ENCODE results near the gene SLC22A31. TPM values are rescaled to one million over a fixed set of nuclear protein-coding genes. Genes with fewer than 3 reads are reported as not detected.
"Not testable (repeated sequence)": the region's sequence is repeated elsewhere in the genome, so short reads cannot be mapped to it uniquely, and the experiment has no call there.

Gene SLC22A31
- 1 to 10 TPM in 1 of 2 donors, under 1 TPM in 1; 0.53 to 1.2 TPM for total RNA-seq

DNA sequence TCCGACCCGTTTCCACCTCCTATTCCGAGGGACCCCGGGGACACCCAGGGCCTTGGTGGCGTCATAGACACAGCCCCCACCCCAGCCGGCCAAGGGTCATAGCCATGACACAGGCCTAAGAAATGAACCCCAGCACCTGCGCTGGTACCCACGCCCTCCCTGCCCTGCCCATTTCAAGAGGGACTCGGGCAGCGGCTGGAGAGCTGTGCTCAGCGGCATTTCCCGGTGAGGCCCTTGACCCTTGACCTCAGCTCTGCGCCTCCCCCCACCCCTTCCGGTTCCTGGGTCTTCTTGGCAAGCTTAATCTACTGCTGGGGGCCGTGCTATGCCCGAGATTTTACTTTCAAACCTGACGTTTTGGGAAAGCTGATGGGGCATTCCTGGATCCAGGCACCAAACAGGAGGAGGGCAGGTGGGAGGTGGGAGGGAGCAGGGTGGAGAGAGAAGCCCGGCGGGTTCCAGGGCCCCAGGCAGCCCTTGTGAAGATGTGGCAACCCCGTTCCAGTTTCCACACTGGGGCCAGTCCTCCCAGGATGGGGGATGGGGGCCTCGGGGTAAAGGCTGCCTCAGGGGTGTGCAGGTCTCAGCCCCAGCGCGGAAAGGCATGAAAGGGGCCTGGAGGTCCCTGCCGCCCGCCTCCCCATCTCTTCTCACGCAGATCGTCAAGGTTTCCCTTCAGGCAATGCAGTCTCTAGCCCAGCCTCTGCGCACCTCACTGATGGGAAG lies at the start of gene SLC22A31:
Gene SLC22A31 (minus strand): TSS at position 414 of the 726 bp plus-strand sequence. CDS start 36 bp downstream, at position 378.
- H3K27ac Mint-ChIP-seq, result no peak within 1 kb of the TSS
- H3K27me3 Mint-ChIP-seq, result peaks cover 20 to 27% of the 10 kb centered on the region in 2 donors
- H3K4me1 Mint-ChIP-seq (ENCODE audit: low read depth in 2 of 2), result peaks cover 6 to 8% of the 10 kb centered on the region in 2 donors
- no peaks in the 10 kb centered on the region for H3K9me3 Mint-ChIP-seq
- no peak within 1 kb of the TSS for H3K4me3 Mint-ChIP-seq
- ATAC-seq, result no peak
- peaks cover 7% of the 10 kb centered on the region for H3K36me3 Mint-ChIP-seq
- no peak for DNase-seq (ENCODE audit: low spot score)

GRCh38 chr16:89248196-89248982 lies 48.1 kb upstream of the SLC22A31 start:
- H3K36me3 Mint-ChIP-seq, result peaks cover 10% of the 10 kb centered on the region
- peaks cover 11 to 12% of the 10 kb centered on the region in 2 donors for H3K4me1 Mint-ChIP-seq (ENCODE audit: low read depth in 2 of 2)
- H3K27me3 Mint-ChIP-seq, result peaks cover 0 to 7% of the 10 kb centered on the region in 2 donors
- no peak overlapping the region for H3K27ac Mint-ChIP-seq
- H3K4me3 Mint-ChIP-seq, result peak overlapping the region; percentile 61
- DNase-seq (ENCODE audit: low spot score) (no peak), ATAC-seq (no peak)
- peaks cover 3% of the 10 kb centered on the region for H3K9me3 Mint-ChIP-seq

DNA sequence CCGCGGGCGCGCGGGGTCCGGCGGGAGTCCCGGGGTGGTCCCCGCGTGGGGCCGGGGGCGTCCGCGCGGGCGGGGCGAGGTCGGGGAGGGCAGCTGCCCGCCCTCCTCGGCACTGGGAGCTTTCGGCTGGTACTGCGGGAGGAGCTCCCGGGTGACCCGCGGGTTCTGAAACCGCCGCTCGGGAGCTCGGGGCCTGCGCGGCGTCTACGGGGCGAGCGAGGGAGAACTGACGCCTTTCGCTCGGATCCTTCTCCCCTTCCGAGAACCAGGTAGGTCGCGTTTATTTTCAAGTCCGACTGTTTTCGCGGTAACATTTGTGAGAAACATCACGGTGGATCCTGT lies 47.4 kb upstream of the SLC22A31 start:
- H3K4me3 Mint-ChIP-seq, result peak overlapping the region; percentile 61
- peaks cover 10% of the 10 kb centered on the region for H3K36me3 Mint-ChIP-seq
- ATAC-seq, result not testable (repeated sequence)

GRCh38 chr16:89246903-89247733 lies 46.8 kb upstream of the SLC22A31 start:
- ATAC-seq (peak; percentile 96 to 97), DNase-seq (ENCODE audit: low spot score) (peak; percentile 97)
- Mint-ChIP-seq H3K4me1 (ENCODE audit: low read depth in 2 of 2) (peaks cover 12 to 15% of the 10 kb centered on the region in 2 donors), H3K27me3 (peaks cover 0 to 7% of the 10 kb centered on the region in 2 donors), H3K9me3 (peaks cover 3% of the 10 kb centered on the region), H3K27ac (no peak overlapping the region), H3K36me3 (peaks cover 10% of the 10 kb centered on the region), H3K4me3 (peak overlapping the region; percentile 69)

More for the DNA sequence above, 47.4 kb upstream of the SLC22A31 start:
- not testable (repeated sequence) for DNase-seq (ENCODE audit: low spot score); H3K27ac Mint-ChIP-seq; H3K27me3 Mint-ChIP-seq; H3K9me3 Mint-ChIP-seq
- H3K4me1 Mint-ChIP-seq (ENCODE audit: low read depth in 2 of 2), result peaks cover 12 to 15% of the 10 kb centered on the region in 2 donors

- Mint-ChIP-seq H3K27me3 (peaks cover 0 to 5% of the 10 kb centered on the region in 2 donors), H3K36me3 (peaks cover 10% of the 10 kb centered on the region), H3K4me1 (ENCODE audit: low read depth in 2 of 2) (peaks cover 12 to 13% of the 10 kb centered on the region in 2 donors), H3K9me3 (peaks cover 3% of the 10 kb centered on the region), H3K4me3 (peak overlapping the region; percentile 69), H3K27ac (no peak overlapping the region)
- DNase-seq (ENCODE audit: low spot score), result no peak
- ATAC-seq, result no peak
Observed at GRCh38 chr16:89246383-89246902, 46.1 kb upstream of the SLC22A31 start.

DNA sequence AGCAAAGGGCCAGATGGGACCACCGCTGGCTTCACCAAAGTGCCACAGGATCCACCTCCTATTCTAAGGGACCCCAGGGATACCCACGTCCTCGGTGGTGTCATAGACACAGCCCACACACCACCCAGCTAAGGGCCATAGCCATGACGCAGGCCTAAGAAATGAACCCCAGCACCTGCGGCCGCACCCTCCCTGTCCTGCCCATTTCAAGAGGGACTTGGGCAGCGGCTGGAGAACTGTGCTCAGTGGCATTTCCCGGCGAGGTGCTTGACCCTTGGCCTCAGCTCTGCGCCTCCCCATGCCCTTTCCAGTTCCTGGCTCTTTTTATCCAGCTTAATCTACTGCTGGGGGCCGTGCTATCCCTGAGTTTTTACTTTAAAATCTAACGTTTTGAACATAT lies 44.4 kb upstream of the SLC22A31 start:
- Mint-ChIP-seq H3K27me3 (no peaks in the 10 kb centered on the region), H3K27ac (no peak overlapping the region), H3K36me3 (peaks cover 2% of the 10 kb centered on the region), H3K4me1 (ENCODE audit: low read depth in 2 of 2) (peaks cover 16% of the 10 kb centered on the region in 2 donors), H3K4me3 (no peak overlapping the region), H3K9me3 (no peaks in the 10 kb centered on the region)
- no peak for DNase-seq (ENCODE audit: low spot score)
- ATAC-seq, result no peak

DNA sequence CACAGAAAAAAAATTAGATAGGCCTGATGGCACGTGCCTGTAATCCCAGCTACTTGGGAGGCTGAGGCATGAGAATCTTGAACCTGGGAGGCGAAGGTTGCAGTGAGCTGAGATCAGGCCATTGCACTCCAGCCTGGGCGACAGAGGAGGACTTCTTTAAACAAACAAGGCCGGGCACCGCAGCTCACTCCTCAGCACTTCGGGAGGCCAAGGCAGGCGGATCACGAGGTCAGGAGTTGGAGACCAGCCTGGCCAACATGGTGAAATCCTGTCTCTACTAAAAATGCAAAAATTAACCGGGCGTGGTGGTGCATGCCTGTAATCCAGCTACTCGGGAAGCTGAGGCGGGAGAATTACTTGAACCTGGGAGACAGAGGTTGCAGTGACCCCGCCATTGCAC lies 43.9 kb upstream of the SLC22A31 start:
- H3K27me3 Mint-ChIP-seq; H3K36me3 Mint-ChIP-seq; H3K4me3 Mint-ChIP-seq; ATAC-seq; H3K27ac Mint-ChIP-seq; DNase-seq (ENCODE audit: low spot score); H3K9me3 Mint-ChIP-seq: not testable (repeated sequence)
- H3K4me1 Mint-ChIP-seq (ENCODE audit: low read depth in 2 of 2), result peaks cover 16 to 17% of the 10 kb centered on the region in 2 donors

GRCh38 chr16:89243664-89244063 lies 43.3 kb upstream of the SLC22A31 start:
- Mint-ChIP-seq H3K4me1 (ENCODE audit: low read depth in 2 of 2) (peaks cover 16 to 17% of the 10 kb centered on the region in 2 donors), H3K36me3 (no peaks in the 10 kb centered on the region)
- ATAC-seq, result no peak

GRCh38 chr16:89242795-89243200 lies 42.5 kb upstream of the SLC22A31 start:
- no peaks in the 10 kb centered on the region for H3K9me3 Mint-ChIP-seq
- ATAC-seq (no peak), DNase-seq (ENCODE audit: low spot score) (no peak)
- H3K27ac Mint-ChIP-seq, result peak overlapping the region in 1 of 2 donors; percentile 19
- no peak overlapping the region for H3K4me3 Mint-ChIP-seq
- H3K27me3 Mint-ChIP-seq, result no peaks in the 10 kb centered on the region
- peaks cover 16 to 17% of the 10 kb centered on the region in 2 donors for H3K4me1 Mint-ChIP-seq (ENCODE audit: low read depth in 2 of 2)
- H3K36me3 Mint-ChIP-seq, result no peaks in the 10 kb centered on the region

More at GRCh38 chr16:89243664-89244063, 43.3 kb upstream of the SLC22A31 start:
- Mint-ChIP-seq H3K27me3 (no peaks in the 10 kb centered on the region), H3K4me3 (no peak overlapping the region), H3K27ac (peak overlapping the region in 1 of 2 donors; percentile 19), H3K9me3 (no peaks in the 10 kb centered on the region)
- no peak for DNase-seq (ENCODE audit: low spot score)

- DNase-seq (ENCODE audit: low spot score) (peak; percentile 84), ATAC-seq (peak; percentile 86 to 88)
- Mint-ChIP-seq H3K27me3 (no peaks in the 10 kb centered on the region), H3K36me3 (no peaks in the 10 kb centered on the region), H3K4me3 (peak overlapping the region; percentile 95), H3K4me1 (ENCODE audit: low read depth in 2 of 2) (peaks cover 13% of the 10 kb centered on the region in 2 donors), H3K27ac (peak overlapping the region; percentile 91 to 94), H3K9me3 (no peaks in the 10 kb centered on the region)
Observed at GRCh38 chr16:89241187-89242007, 41.1 kb upstream of the SLC22A31 start.

- no peak overlapping the region for H3K4me3 Mint-ChIP-seq
- peaks cover 6 to 9% of the 10 kb centered on the region in 2 donors for H3K4me1 Mint-ChIP-seq (ENCODE audit: low read depth in 2 of 2)
- DNase-seq (ENCODE audit: low spot score) (no peak), ATAC-seq (no peak)
- no peak overlapping the region for H3K27ac Mint-ChIP-seq
- H3K27me3 Mint-ChIP-seq, result no peaks in the 10 kb centered on the region
- peaks cover 16% of the 10 kb centered on the region for H3K36me3 Mint-ChIP-seq
- H3K9me3 Mint-ChIP-seq, result no peaks in the 10 kb centered on the region
Observed at GRCh38 chr16:89237733-89238132, 37.4 kb upstream of the SLC22A31 start.

- H3K27me3 Mint-ChIP-seq, result no peaks in the 10 kb centered on the region
- H3K4me3 Mint-ChIP-seq, result no peak overlapping the region
- H3K4me1 Mint-ChIP-seq (ENCODE audit: low read depth in 2 of 2), result peaks cover 0 to 5% of the 10 kb centered on the region in 2 donors
- ATAC-seq (no peak), DNase-seq (ENCODE audit: low spot score) (no peak)
- H3K36me3 Mint-ChIP-seq, result peaks cover 27% of the 10 kb centered on the region
- H3K9me3 Mint-ChIP-seq, result no peaks in the 10 kb centered on the region
- no peak overlapping the region for H3K27ac Mint-ChIP-seq
Observed at GRCh38 chr16:89233678-89234490, 33.5 kb upstream of the SLC22A31 start.
